GM12892 (cell line): ENCODE data around the gene RER1.

Experiments
- DNase-seq: peaks from one replicate; pipeline ENCODE4 v3.0.0; 2011; ENCODE audit not compliant: insufficient read length
- FAIRE-seq: peaks from 2 replicates; lab custom pipeline; 2011; peaks lifted over from hg19 to GRCh38; lab: Jason Lieb, UNC
- POLR2A ChIP-seq: IDR thresholded peaks from 2 replicates; pipeline ENCODE4 v1.6.1; 2011; ENCODE audit warnings: low read depth, low read length, control low read depth
- POLR2AphosphoS5 ChIP-seq: IDR thresholded peaks from 2 replicates; pipeline ENCODE4 v1.6.1; 2011; ENCODE audit warnings: low read depth, low read length, control low read depth
- TAF1 ChIP-seq: IDR thresholded peaks from 2 replicates; pipeline ENCODE4 v1.6.1; 2011; ENCODE audit warnings: low read depth, mild to moderate bottlenecking, control low read depth, low read length, borderline replicate concordance

RER1 gene

DNA sequence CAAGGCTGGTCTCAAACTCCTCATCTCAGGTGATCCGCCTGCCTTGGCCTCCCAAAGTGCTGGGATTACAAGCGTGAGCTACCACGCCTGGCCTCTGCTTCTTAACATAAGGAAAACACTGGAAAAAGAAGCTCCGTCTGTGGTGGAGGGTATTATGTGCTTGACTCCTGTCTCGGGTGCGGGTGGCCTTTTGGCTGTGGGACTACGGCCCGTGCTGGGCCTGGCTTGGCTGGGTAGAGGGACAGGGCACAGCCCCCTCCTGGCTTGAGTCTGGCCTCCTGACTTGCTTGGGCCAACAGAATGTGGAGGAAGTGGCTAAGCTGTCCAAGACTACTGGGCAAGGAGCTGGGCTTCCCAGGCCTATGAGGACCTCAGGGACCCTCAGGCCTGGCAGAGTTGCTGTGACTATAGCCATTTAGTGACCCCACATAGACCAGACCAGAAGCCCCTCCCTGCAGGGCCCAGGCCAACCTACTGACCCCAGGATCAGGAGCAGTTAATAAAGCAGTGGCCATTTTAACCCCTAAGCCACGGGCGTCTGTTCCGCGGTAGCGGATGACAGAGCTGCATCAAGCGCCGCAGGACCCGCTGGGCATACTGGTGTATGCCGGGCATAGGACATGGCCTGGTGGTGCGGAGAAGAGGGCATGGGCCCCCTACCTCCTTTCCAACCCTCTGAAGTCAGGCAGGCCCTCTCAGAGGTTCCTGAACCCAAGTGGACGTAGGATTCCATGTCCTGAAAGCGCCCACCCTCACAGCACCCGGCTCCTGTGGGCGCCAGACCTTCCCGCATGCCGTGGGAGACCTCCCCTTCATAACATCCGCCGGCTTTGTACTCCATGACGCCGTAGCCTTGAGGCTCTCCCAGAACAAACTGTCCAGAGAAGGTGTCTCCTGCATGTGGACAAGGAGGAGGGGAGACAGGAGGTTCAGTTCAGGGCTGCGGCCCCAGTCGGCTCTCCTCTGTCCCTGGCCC, 4.7 kb upstream of the RER1 start:
- FAIRE-seq: no peak
- TF ChIP-seq TAF1: no peak
- no peak for TF ChIP-seq POLR2A
- TF ChIP-seq POLR2AphosphoS5: no peak
- no peak for DNase-seq

DNA sequence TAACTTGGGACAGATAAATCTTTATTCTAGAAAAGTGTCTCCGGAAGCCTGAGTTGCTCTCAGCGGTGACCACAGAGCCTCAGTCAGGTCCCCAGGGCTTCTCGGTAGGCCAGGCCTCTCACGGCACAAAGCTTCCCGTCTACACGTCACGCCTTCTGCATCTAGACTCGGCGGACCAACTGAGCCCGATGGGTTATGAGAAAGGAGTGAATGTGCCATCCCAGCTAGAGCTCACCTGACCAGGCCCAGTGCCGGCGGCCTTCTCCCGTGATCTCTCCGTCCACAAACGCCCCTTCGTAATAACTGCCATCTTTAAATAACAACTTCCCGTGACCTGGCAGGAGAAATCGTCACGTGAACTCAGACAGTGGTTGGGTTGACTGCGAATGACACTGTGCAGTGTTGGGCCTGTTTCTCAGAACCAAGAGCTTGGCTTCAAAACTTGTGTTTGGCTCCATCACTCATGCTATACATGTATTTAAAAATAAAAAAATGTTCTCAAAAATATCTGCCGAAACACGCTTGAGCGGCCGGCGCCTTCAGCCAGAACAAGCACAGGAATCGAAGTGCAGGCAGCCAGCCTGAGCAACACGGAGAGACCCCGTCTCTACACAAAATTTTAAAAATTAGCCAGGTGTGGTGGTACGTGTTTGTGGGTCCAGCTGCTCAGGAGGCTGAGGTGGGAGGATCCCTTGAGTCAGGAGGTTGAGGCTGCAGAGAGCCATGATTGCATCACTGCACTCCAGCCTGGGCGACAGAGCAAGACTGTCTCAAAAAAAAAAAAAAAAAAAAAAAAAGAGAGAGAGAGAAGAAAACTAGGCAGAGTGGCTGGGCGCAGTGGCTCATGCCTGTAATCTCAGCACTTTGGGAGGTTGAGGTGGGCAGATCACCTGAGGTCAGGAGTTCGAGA, 3.4 kb upstream of the RER1 start:
- TF ChIP-seq POLR2AphosphoS5 (no peak), TAF1 (no peak), POLR2A (no peak)
- FAIRE-seq (no peak), DNase-seq (no peak)

DNA sequence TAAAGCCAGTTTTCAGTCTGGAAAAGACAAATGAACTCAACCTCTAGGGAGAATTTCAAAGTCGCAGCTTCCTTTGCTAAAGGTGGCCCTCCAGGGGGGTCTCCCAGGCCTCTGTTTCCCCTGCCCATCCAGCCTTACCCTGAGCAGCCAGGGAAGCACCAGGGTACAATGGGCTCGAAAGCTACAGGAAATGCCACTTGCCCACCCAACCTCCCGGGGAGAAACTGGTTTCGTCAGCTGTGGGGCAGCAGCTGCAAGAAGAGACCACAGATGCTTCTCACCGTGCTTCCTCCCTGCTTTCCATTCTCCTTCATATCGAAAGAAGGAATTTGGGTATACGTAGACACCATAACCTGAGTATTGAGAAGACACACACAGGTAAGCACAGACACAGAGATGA, 2.0 kb upstream of the RER1 start:
- no peak for FAIRE-seq
- no peak for DNase-seq
- TF ChIP-seq TAF1 (no peak), POLR2A (no peak), POLR2AphosphoS5 (no peak)

DNA sequence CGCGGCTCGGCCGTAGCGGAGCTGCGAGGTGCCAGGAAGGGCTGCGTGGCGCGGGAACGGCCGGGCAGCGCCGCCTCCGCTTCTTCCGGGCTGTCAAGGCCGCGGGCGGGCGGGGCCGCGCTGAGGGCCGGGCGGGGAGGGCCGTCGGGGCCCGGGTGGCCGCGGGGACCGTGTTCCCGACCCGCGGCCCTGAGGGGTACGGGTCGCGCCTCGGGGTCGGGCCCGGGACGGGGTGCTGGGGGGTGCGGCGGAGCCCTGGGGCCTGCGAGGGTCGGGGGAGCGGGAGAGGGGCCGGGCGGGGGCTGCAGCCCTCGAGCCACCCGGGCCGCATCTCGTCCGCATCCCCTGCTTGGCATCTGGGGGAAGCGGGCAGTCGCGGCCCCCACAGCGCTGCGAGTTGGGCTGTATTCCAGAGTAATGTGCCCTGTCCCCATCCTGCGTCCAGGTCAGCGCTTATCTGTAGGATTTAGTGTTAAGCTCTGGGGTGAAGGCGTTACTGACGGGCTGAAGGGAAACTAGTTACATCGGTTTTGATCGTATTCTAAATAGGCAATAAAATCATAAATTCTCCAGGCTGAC, 379 bp downstream of the RER1 start:
- TF ChIP-seq TAF1 (no peak), POLR2AphosphoS5 (no peak), POLR2A (no peak)
- FAIRE-seq: peak; percentile 58
- DNase-seq: no peak

DNA sequence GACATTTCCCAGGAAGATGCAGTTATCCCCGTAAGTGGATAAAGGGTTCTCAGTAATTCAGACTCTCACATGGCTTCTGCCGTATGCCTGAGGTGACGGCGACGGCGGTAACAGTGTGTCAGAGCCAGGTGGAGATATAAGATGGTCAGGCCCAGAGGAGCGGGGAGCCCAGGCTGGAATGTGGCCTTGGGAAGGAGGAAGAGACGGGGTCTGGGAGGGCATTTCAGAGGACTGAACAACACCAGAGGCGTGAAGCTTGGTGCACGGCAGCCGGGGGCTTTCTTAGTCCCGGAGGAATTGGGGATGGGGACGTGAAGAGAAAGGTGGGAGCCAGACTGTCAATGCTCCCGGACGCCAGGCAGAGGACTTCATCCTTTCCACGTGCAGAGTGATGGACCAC, 1.0 kb downstream of the RER1 start:
- FAIRE-seq: peak; percentile 42
- TF ChIP-seq POLR2AphosphoS5: no peak
- TF ChIP-seq POLR2A: no peak
- no peak for TF ChIP-seq TAF1
- no peak for DNase-seq

DNA sequence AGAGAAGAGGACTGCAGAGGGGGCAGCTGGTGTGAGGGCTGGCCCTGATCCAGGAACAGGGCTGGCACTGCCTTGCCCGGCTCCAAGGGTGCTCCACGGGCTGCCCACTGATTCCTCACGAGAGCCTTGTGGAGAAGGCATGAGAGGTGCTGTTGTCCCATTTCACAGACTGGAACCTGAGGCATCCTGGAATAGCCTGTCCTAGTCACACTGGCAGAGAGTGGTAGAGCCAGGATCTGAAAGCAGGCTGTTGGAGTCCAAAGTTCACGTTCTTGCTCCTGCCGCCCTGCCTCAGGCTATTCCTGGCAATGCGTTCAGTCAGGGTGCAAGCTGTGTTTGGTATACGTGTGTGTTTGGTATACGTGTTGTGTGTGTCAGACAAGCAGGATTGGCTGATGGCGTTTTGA, 1.8 kb downstream of the RER1 start:
- DNase-seq (no peak), FAIRE-seq (no peak)
- TF ChIP-seq POLR2A: no peak
- TF ChIP-seq POLR2AphosphoS5: no peak
- TF ChIP-seq TAF1: no peak

DNA sequence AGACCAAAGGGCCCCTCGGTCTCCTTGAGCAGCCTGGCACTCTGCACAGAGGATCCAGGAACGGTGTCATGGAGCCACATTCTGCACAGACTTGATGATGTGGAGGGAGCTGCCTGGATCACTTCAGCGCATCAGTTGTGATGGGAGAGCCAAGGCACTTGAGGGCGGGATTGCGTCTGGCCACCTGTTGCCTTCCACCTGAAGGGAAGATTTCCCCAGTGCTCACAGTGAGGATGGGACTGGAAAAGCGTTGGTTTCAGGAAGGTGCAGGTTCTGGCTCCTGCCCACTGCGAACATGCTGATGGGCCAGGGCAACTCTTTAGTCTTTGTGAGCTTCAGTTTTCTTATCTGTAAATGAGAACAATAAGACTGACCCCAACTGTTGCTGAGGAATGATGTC, 2.6 kb downstream of the RER1 start:
- FAIRE-seq (no peak), DNase-seq (no peak)
- no peak; the same call in 1 of the 2 replicates for TF ChIP-seq POLR2A
- TF ChIP-seq POLR2AphosphoS5: 0 out of 2 replicates have a peak, but pooled peaks have one; percentile 36

DNA sequence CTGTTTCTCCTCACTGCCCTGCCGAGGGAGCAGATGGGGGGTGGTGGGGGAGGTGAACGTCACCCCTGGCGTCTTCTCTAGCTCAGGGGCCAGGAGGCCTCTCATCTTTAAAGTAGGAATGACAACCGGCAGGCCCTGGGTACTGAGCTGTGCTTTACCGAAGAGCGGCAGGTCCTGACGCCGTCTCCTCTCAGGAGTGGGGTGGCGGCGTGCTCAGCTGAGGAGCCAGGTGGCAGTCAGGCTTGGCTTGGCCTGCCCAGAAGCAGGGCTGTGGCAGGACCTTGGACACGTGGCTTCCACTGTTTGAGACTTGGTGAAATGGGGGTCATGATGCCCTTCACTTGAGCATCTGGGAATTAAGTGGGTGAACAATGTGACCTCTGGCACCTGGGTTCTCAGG, 3.1 kb downstream of the RER1 start:
- FAIRE-seq (no peak), DNase-seq (no peak)
- 0 out of 2 replicates have a peak, but pooled peaks have one; percentile 12 for TF ChIP-seq POLR2AphosphoS5
- no peak for TF ChIP-seq POLR2A
- TF ChIP-seq TAF1: no peak

DNA sequence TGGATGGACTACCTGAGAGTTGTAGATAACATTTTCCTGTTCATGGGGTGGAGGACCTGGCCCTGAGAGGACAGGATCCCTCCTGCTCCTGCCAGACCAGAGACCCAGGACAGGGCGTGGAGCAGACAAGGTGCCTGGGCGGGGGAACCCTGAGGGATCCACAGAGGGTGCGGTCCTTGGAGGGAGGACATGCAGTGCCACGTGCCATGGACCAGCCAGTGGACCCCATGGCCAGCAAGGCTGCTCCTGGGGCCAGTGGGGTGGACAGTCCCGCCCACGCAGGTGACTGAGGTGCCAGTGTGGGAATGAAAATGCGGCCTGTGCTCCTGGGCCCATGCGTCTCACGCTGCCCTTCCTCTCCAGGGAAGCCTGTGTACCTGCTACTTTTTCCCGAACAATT, 3.6 kb downstream of the RER1 start:
- TF ChIP-seq POLR2AphosphoS5: peak; percentile 26; the same call in 1 of the 2 replicates
- TF ChIP-seq POLR2A: no peak; the same call in 1 of the 2 replicates
- no peak for TF ChIP-seq TAF1
- FAIRE-seq: no peak
- DNase-seq: no peak

DNA sequence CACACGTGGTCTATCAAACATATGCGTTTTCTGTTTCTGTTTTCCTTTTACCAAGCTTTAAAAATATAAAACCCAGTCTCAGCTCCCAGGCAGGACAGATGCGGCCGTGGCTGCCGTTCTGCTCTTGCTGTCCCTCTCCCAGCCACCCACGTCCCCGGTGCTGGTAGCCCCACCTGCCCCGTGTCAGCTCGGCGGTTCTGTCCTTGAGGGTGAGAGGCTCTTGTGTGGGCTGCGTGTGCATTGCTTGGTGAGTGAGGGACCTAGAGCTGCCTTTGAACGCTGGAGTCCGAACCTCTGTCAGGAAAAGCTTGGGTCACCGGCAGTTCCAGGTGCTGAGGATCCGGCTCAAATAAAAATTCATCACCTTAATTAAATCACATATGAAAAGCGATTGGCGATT, 4.4 kb downstream of the RER1 start:
- DNase-seq: no peak
- FAIRE-seq: no peak
- TF ChIP-seq POLR2A: no peak
- no peak; the same call in 1 of the 2 replicates for TF ChIP-seq POLR2AphosphoS5
- TF ChIP-seq TAF1: no peak

DNA sequence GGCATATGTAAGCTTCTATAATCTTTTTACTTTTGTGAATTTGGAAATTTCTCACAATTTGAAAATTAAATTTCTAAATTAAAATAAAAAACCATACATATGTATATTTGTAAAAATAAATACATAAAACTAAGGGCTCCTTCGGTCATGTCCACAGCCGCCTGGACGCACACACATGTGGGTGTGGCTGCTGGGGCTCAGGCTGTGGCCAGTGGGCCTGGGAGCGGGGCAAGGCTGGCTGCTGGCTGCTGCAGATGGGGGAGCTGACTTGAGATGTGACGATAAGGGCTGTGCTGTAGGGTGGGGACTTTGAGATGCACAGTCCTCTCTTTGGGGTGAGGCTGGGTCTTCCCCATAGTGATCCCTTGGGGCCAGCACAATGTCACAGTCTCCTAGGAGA, 4.8 kb downstream of the RER1 start:
- DNase-seq: no peak
- TF ChIP-seq TAF1 (no peak), POLR2A (no peak), POLR2AphosphoS5 (no peak)
- no peak for FAIRE-seq
